Aorta (tissue), 5 donors: ENCODE results near the gene PTGER1. TPM values are rescaled to one million over a fixed set of nuclear protein-coding genes. Genes with fewer than 3 reads are reported as not detected.

ENCODE experiments used
- ATAC-seq: fragments of 200-7000 bp; cut with Tn5 transposase; one replicate; pipeline ENCODE4 v1.9.1; 2022; ENCODE audit warnings: moderate library complexity; ENCODE audit not compliant: low FRiP score
- DNase-seq, 2 donors: peaks; one replicate each; pipeline ENCODE4 v3.0.0-alpha.2; 2020
- H3K27ac ChIP-seq, 2 donors: one replicate each; pipeline ENCODE4 v1.5.1; 2013; ENCODE audit warnings: low read length in 2 of 2, mild to moderate bottlenecking in 2 of 2, moderate library complexity in 2 of 2, control low read depth in 1 of 2, inconsistent platforms in 1 of 2, low read depth in 1 of 2
- H3K27me3 ChIP-seq, 2 donors: one replicate each; pipeline ENCODE4 v1.6.1; 2013; ENCODE audit warnings: control low read depth in 1 of 2, low read length in 1 of 2, mild to moderate bottlenecking in 1 of 2, moderate library complexity in 1 of 2; ENCODE audit not compliant: insufficient read depth in 2 of 2, control insufficient read depth in 1 of 2
- H3K36me3 ChIP-seq, 2 donors: one replicate each; pipeline ENCODE4 v1.6.1; 2013; ENCODE audit warnings: control low read depth in 1 of 2, low read length in 1 of 2, mild to moderate bottlenecking in 1 of 2; ENCODE audit not compliant: insufficient read depth in 2 of 2, control insufficient read depth in 1 of 2
- H3K4me1 ChIP-seq, 2 donors: one replicate each; pipeline ENCODE4 v1.6.1; 2013; ENCODE audit warnings: low read length in 2 of 2, control low read depth in 1 of 2, mild to moderate bottlenecking in 1 of 2, moderate library complexity in 1 of 2; ENCODE audit not compliant: insufficient read depth in 2 of 2, control insufficient read depth in 1 of 2
- H3K4me3 ChIP-seq, 2 donors: one replicate each; pipeline ENCODE4 v1.5.1; 2013; ENCODE audit warnings: low read length in 2 of 2, control low read depth in 1 of 2, mild to moderate bottlenecking in 1 of 2
- H3K9me3 ChIP-seq: one replicate; pipeline ENCODE4 v1.6.1; 2013; ENCODE audit warnings: mild to moderate bottlenecking, low read length; ENCODE audit not compliant: control insufficient read depth
- WGBS, 2 donors: extraction: QIAGEN DNeasy Blood & Tissue Kit; methylation state at CpG; one replicate each; pipeline ENCODE4 v1.1.7; 2013; 5-methylcytosine and 5-hydroxymethylcytosine counted together
- intact Hi-C, 2 donors: fragments of 100-400 bp; cut with DNase I; formaldehyde crosslinking; loops; one replicate each; pipeline versions ENCODE4 v1.14.2 to v1.15.0; 2022
- polyA plus RNA-seq, 2 donors: library from polyadenylated mRNA; stranded (reverse); fragments of 200-250 nt; gene quantifications; one replicate each; pipeline ENCODE4 v1.2.3, GENCODE V29; 2013
- total RNA-seq, 2 donors: library from RNA; stranded (reverse); fragmentation: NEBNext Ultra II Directional; extraction: Animal tissue kit (Norgen Biotek cat#: 25700); gene quantifications; one replicate each; pipeline ENCODE4 v1.2.1, GENCODE V29; 2021
- donor health status: healthy with polysubstance abuse.
- donor health status: Bipolar disorder and iron deficiency.
- donor health status: DM: no; HTN: no; CAD: no.
- donor health status: DM: no; HTN: no; CAD: no.
- donor health status: DM: yes; HTN: yes; CAD: no.

PTGER1 gene
- total and polyA plus RNA-seq, 4 donors = 2.3 to 4.4 TPM; not detected in 2

DNA sequence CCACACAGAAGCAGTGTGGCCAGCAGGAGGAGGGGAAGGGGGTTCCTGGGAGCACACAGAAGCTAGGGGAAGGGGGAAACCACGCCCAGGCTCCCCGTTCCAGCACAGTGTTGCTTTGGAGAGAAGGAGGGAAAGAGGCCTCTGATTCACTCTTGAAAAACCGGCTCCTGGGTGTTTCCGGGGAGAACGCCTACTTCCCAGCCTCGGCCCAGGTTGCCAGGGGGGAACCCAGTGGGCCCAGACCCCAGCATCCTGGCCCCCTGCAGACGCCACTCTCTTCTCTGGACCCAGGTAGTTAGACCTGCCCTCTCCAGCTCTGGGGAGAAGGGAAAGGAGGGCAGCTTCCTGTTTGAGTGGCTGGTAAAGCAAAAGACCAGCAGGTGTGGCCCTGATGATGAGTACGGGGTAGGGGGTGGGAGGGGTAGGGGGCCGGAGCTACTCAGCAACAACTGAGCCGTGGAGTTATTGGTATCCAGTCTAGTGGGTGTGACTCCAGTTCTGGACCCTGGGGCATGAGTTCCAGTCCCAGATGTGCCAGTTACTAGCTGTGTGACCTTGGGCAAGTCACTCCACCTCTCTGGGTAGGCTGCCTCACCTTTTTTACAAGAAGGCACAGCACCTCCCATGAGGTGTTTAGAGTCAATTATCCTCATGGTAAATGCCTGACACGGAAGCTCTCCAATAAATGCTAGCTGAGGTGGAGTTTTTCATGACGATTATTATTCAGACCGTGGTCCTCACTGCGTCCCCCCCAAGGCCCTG, 19.9 kb upstream of the PTGER1 start:
- no peaks in the 10 kb centered on the region for H3K36me3 ChIP-seq
- intact Hi-C loops = no loop called here
- no peak overlapping the region for H3K27ac ChIP-seq
- no peaks in the 10 kb centered on the region for H3K4me1 ChIP-seq
- peak overlapping the region; percentile 84 to 95 for H3K4me3 ChIP-seq
- H3K27me3 ChIP-seq = no peaks in the 10 kb centered on the region
- 12 to 18% methylated on average over 14 of the region's 14 CpGs for WGBS, 2 donors
- no peaks in the 10 kb centered on the region for H3K9me3 ChIP-seq
- ATAC-seq (no peak), DNase-seq (no peak)

DNA sequence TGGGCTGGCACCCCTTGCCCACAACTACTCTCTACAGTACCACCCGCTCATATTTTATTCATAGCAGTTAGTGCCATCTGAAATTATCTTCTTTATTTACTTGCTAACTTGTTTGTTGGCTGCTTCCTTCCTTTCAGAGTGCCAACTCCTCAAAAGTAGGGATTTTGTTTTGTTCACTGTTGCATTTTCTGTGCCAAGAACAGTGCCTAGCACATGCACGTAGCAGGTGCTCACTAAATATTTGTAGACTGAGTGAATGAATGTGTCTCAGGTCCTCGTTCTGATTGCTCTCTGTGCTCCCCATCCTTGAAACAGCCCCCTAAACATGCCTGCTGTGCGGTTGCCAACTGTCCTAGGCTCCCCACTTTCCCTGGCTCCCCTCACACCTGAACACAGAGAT, 19.3 kb upstream of the PTGER1 start:
- 74 to 76% methylated on average over 4 of the region's 4 CpGs for WGBS, 2 donors
- ATAC-seq (no peak), DNase-seq (no peak)
- Histone ChIP-seq H3K27me3 (no peaks in the 10 kb centered on the region), H3K4me3 (no peak overlapping the region), H3K27ac (no peak overlapping the region), H3K9me3 (no peaks in the 10 kb centered on the region), H3K4me1 (no peaks in the 10 kb centered on the region), H3K36me3 (no peaks in the 10 kb centered on the region)
- intact Hi-C loops = no loop called here

DNA sequence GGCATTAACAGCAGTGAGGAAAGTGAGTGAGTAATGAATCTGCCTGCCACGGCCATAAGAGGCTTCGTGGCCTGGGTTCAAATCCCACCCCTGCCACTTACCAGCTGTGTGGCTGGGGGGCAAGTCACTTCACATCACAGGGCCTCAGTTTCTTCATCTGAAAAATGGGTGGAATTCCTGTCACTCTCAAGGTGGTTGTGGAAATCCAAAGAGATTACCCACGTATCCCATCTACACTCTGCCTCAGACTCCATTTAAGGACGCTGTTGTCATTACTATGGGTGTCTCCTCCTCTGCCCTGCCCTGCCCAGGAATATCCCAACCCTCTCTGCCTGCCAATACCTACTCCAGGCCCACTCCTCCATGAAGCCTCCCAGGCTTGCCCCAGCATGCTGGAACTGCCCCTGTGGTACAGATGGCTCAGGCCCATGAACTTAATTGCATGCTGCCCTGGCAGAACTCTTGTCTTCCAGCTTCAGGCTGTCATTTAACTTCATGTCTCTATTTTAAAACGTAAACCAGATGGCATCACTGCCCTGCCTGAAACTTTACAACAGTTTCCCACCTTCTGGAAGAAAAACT, 17.7 kb upstream of the PTGER1 start:
- intact Hi-C loops = no loop called here
- no peak overlapping the region for H3K4me3 ChIP-seq
- H3K4me1 ChIP-seq = no peaks in the 10 kb centered on the region
- no peak overlapping the region for H3K27ac ChIP-seq
- no peaks in the 10 kb centered on the region for H3K9me3 ChIP-seq
- no peaks in the 10 kb centered on the region for H3K27me3 ChIP-seq
- DNase-seq = no peak
- ATAC-seq = no peak
- H3K36me3 ChIP-seq = peaks cover 0 to 4% of the 10 kb centered on the region in 2 donors
- WGBS, 2 donors = 67 to 76% methylated on average over 5 of the region's 5 CpGs

DNA sequence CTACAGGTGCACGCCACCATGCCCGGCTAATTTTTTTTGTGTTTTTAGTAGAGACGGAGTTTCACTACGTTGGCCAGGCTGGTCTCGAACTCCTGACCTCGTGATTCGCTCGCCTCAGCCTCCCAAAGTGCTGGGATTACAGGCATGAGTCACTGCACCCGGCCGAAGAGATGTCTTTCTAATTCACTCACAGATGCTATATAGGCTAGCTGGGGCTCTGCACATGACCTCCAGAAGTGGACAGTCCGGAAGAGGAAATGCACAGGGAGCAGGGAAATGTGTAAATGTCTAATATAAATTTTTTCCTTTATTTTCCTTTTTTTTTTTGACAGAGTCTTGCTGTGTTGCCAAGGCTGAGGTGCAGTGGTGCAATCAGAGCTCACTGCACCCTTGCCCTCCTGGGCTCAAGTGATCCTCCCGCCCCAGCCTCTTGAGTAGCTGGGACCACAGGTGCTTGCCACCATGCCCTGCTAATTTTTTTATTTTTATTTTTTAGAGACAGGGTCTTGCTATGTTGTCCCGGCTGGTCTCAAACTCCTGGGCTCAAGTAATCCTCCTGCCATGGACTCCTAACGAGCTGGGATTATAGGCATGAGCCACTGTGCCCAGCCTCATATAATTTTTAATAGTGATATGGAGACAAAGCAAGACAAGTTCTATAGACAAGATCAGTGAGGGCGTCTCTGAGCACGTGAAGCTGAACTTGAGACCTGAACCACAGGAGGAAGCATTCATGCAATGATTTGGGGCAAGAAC, 12.4 kb upstream of the PTGER1 start:
- Histone ChIP-seq H3K4me3 (no peak overlapping the region), H3K36me3 (peaks cover 0 to 4% of the 10 kb centered on the region in 2 donors), H3K9me3 (no peaks in the 10 kb centered on the region), H3K4me1 (no peaks in the 10 kb centered on the region), H3K27ac (no peak overlapping the region), H3K27me3 (no peaks in the 10 kb centered on the region)
- intact Hi-C loops = no loop called here
- DNase-seq (no peak), ATAC-seq (no peak)
- 94 to 95% methylated on average over 16 of the region's 16 CpGs for WGBS, 2 donors

DNA sequence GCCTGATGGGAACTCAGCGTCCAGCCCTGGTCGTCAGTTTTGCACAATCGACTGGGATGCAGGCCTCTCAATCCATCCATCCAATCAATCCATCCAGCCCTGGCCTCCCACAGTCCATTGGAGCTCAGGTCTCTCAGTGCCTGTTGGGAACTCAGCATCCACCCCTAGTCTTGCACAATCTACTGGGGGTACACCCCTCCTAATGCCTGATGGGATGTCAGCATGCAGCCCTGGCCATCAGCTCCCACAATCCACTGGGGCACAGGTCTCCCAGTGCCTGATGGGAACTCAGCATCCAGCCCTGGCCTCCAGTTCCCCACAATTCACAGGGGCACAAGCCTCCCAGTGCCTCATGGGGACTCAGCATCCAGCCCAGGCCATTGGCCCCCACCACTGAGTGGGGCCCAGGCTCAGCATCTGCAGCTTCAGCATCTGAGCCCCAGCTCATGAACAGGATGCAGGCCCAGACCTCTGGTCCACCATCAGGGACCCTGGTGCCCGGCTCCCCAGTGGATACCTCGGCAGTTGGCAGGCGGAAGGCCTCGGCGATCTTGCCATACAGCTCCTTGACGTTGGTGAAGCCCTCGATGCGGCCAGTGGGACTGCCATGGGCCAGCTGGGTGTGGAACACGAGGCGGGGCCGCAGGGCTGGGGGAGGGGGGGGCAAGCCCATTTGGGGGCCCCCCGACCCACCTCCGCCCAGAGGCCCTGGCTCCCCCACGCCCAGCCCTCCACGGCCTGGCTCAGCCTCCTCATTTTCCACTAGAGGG, 7.2 kb upstream of the PTGER1 start:
- no peak for DNase-seq
- H3K4me3 ChIP-seq = no peak overlapping the region
- H3K9me3 ChIP-seq = no peaks in the 10 kb centered on the region
- no peak for ATAC-seq
- WGBS, 2 donors = 91 to 92% methylated on average over 16 to 18 of the region's 18 CpGs
- H3K36me3 ChIP-seq = peaks cover 0 to 3% of the 10 kb centered on the region in 2 donors
- H3K4me1 ChIP-seq = no peaks in the 10 kb centered on the region
- intact Hi-C loops = no loop called here
- H3K27ac ChIP-seq = no peak overlapping the region
- H3K27me3 ChIP-seq = no peaks in the 10 kb centered on the region

DNA sequence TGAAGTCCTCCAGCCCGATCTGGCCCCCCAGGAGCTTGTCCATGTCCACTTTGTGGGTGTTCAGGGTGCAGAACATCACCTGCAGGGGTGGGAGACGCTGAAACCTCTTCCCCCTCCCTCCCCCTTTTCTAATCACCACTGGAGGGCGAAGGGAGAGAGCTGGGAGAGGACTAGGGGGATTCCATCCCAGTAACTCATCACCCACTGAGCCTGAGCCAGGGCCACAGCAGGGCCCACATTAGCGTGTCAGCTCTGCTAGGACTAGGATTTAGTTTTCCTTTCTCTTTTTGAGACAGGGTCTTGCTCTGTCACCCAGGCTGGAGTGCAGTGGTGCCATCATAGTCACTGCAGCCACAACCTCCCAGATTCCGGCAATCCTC, 5.5 kb upstream of the PTGER1 start:
- DNase-seq = no peak
- 86 to 93% methylated on average over 5 of the region's 5 CpGs for WGBS, 2 donors

DNA sequence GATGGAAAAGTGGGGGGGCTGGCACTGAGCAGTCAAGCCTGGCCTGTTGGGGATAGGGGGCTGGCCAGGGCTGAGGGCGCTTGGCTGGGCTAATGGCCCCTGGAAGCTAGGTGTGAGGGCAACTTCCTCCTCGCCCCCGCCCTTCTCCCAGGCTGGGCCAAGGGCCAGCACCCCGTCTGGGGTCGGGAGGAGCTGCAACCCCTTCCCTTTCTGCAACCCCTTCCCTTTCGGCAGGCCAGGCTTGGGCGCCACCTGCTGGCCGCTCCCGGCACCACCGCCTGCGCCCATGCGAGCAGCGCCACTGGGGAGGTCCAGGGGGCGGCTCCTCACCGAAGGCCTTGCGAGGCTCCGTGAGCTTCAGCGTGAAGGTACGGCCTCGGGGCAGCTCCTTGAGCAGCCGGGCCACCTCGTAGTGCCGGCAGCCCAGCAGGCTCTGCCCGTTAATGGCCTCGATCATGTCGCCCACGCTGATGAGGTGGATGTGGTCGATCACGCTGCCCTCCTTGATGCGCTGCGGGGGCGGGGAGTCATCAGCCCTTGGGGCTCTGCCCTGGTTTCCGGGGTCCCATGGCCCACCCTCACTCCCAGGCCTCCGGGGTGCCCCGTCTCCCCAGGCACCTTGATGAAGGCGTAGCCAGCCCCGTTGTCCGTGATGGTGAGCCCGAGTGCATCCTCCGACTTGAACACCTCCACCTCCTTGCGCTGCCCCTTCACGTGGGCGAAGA, 5.0 kb upstream of the PTGER1 start:
- H3K4me1 ChIP-seq = no peaks in the 10 kb centered on the region
- intact Hi-C loops = loop anchor here (10.0 kb wide), 2 partner anchors 125 to 135 kb away; no protein-coding TSS in a partner anchor
- H3K27me3 ChIP-seq = no peaks in the 10 kb centered on the region
- DNase-seq (peak in 1 of 2 donors; percentile 82), ATAC-seq (peak; percentile 55)
- H3K9me3 ChIP-seq = no peaks in the 10 kb centered on the region
- no peak overlapping the region for H3K4me3 ChIP-seq
- no peak overlapping the region for H3K27ac ChIP-seq
- H3K36me3 ChIP-seq = peaks cover 0 to 3% of the 10 kb centered on the region in 2 donors
- WGBS, 2 donors = 68 to 73% methylated on average over 39 to 43 of the region's 43 CpGs

More for the DNA sequence above, 5.5 kb upstream of the PTGER1 start:
- H3K27ac ChIP-seq = no peak overlapping the region
- H3K27me3 ChIP-seq = no peaks in the 10 kb centered on the region
- no peak for ATAC-seq
- H3K4me3 ChIP-seq = no peak overlapping the region
- H3K9me3 ChIP-seq = no peaks in the 10 kb centered on the region
- intact Hi-C loops = no loop called here
- peaks cover 0 to 3% of the 10 kb centered on the region in 2 donors for H3K36me3 ChIP-seq
- no peaks in the 10 kb centered on the region for H3K4me1 ChIP-seq
